GM12878 (cell line): ENCODE results near the gene LRRC26. TPM values are rescaled to one million over a fixed set of nuclear protein-coding genes. Genes with fewer than 3 reads are reported as not detected.

Source experiments
- LARP7 ChIP-seq: fragments of 450-650 bp; IDR thresholded peaks from 2 replicates; pipeline ENCODE4 v1.6.1; 2017; ENCODE audit warnings: mild to moderate bottlenecking
- MLLT1 ChIP-seq: fragments of 450-650 bp; IDR thresholded peaks from 2 replicates; pipeline ENCODE4 v1.6.1; 2016; ENCODE audit warnings: mild to moderate bottlenecking
- PRDM15 ChIP-seq: fragments of 450-650 bp; formaldehyde crosslinking; IDR thresholded peaks from 2 replicates; pipeline ENCODE4 v1.4.0; 2020; ENCODE audit warnings: mild to moderate bottlenecking, moderate library complexity
- RCOR1 ChIP-seq: conservative IDR thresholded peaks from 2 replicates; pipeline ENCODE4 v1.6.1; 2012; ENCODE audit warnings: low read depth, low read length, improper control_type of control experiment
- YBX1 ChIP-seq: fragments of 450-650 bp; IDR thresholded peaks from 2 replicates; pipeline ENCODE4 v1.6.1; 2016; ENCODE audit warnings: antibody characterized with exemption
- polyA plus RNA-seq, 11 experiments: library from polyadenylated mRNA; depleted of rRNA in 4 of 11; unstranded in 6 of 11; stranded (reverse) in 5 of 11; fragments of >200 nt; fragmentation: Nextera tagmentation in 4 of 11; fragmentation: Illumina TruSeq in 1 of 11; extraction: Ambion mirVana in 4 of 11; extraction: Trizol in 1 of 11; gene quantifications; 1 replicate in 1 of 11; 2 replicates in 10 of 11; pipeline versions ENCODE4 v1.2.1 to v1.2.3, GENCODE V29; 2011 to 2016; ENCODE audit warnings: inconsistent platforms in 2 of 11, missing spikeins in 2 of 11, low read depth in 1 of 11
- total RNA-seq, 4 experiments: library from RNA; depleted of rRNA in 3 of 4; stranded (reverse); fragments of >200 nt in 3 of 4; fragmentation: Illumina TruSeq in 1 of 4; extraction: Trizol in 1 of 4; gene quantifications; 2 replicates each; pipeline versions ENCODE4 v1.2.1 to v1.2.3, GENCODE V29; 2013 to 2021

The LRRC26 gene
- total and polyA plus RNA-seq, 10 of the 15 experiments (the other 5 are each of a cell fraction or from before 2014, with no cell fraction given): 0.29 to 0.91 (median 0.64) TPM; not detected in 5

GRCh38 chr9:137127301-137128157, 42.3 kb downstream of the LRRC26 start (continued):
- TF ChIP-seq PRDM15 (CRISPR knock-in tag) (no peak), LARP7 (no peak), MLLT1 (peak; percentile 68), RCOR1 (no peak), YBX1 (no peak)
